ENCODE results near the gene EVI5L. TPM values are rescaled to one million over a fixed set of nuclear protein-coding genes. Genes with fewer than 3 reads are reported as not detected.

EVI5L gene
- total RNA-seq, 4 donors from 2014 or later, result 7.7 to 22.3 (median 14.9) TPM

DNA sequence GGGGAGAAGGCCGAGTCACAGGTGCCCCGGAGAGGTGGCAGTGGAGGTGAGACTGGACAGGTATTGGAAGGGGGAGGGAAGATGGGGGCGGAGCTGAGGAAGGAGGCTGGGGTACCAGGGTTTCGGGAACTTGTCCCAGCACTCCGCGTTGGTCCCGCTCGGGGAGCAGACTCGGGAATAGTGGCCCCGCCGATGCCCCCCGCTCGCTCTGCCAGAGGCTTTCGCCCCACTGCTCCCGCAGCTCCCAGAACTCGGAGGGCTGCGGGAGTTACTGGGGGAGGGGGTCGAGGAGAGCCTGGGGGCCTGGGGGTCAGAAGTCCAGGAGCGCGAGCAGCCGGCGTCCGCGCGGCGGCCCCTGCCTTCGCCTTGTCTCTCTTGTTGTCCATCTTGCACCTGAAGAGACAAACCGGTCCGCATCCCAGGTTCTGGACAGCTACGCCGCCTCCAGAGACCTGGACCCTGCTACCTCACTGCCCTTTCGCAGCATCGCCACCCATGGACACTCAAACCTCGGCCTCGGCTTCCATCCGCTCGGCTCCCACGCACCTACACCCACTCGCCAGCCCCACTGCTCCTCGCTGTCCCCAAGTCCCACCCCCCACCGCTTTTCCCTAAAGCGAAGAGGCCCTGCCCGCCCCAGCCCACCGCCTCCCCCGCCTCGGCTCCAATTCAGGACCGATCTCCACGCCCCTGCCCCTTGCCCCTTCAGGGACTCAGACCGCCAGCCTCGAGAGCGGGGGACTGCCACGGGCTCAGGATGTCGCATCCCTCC is 43.5 kb downstream of the EVI5L start:
- TF ChIP-seq, protein P1, sequence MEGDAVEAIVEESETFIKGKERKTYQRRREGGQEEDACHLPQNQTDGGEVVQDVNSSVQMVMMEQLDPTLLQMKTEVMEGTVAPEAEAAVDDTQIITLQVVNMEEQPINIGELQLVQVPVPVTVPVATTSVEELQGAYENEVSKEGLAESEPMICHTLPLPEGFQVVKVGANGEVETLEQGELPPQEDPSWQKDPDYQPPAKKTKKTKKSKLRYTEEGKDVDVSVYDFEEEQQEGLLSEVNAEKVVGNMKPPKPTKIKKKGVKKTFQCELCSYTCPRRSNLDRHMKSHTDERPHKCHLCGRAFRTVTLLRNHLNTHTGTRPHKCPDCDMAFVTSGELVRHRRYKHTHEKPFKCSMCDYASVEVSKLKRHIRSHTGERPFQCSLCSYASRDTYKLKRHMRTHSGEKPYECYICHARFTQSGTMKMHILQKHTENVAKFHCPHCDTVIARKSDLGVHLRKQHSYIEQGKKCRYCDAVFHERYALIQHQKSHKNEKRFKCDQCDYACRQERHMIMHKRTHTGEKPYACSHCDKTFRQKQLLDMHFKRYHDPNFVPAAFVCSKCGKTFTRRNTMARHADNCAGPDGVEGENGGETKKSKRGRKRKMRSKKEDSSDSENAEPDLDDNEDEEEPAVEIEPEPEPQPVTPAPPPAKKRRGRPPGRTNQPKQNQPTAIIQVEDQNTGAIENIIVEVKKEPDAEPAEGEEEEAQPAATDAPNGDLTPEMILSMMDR (IDR thresholded peaks at IDR 0.05), result no peak
- no peak for TF ChIP-seq POLR2A (IDR thresholded peaks at IDR 0.05)
- H3K9me3 ChIP-seq, result no peaks in the 10 kb centered on the region
- peak overlapping the region in 3 of 4 donors; percentile 19 to 43 (median 31) for H3K4me3 ChIP-seq
- DNase-seq, result no peak
- no peaks in the 10 kb centered on the region for H3K36me3 ChIP-seq
- peaks cover 2 to 48% (median 15%) of the 10 kb centered on the region in 4 donors for H3K4me1 ChIP-seq
- peaks cover 0 to 27% of the 10 kb centered on the region in 2 donors for H3K27me3 ChIP-seq
- H3K27ac ChIP-seq, result no peak overlapping the region

DNA sequence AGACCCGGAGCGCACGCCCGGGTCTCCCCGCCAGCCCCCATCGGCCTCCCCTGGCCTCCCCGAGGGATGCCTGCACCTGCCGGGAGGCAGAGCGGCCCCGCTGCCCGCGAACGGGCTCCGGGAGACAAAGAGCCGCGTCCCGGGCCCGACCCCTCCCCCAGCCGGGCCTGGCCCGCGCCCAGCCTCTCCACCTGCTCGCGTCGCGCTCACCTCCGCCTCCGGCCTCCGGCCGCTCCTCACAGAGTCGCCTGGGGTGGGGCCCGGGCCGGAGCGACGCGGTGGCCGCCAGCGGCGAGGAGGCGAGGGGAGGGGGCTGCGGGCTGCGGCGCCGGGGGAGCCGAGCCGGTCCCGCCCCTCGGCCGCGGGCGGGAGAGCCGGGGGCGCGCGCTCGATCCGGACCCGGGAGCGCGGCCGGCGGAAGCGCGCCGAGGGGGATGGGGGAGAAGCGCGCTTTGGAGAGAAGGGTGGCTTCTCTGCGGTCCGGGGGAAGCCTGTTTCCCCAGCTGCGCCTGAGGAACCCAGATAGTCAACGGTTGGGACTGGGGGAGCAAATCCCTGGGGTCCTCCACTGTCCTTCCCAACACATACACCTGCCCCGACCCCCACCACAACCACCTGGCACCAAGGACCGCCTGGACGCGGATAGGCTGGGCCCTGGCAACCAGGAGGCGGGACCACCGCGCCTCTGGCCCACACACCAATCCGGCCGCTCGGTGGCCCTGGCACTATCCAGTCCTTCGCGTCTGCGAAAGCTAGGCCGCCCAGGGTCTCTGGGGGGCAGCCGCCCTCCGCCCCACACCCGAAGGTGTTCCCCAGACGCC is 44.3 kb downstream of the EVI5L start, which contains the start of gene PRR36:
TSS of gene PRR36 (minus strand) at position 315 of the 821 bp plus-strand sequence. CDS start 701 bp downstream, outside the sequence.
- Histone ChIP-seq H3K36me3 (no peaks in the 10 kb centered on the region), H3K9me3 (no peaks in the 10 kb centered on the region), H3K4me3 (peak within 1 kb of the TSS in 3 of 4 donors; percentile 19 to 43 (median 31)), H3K27ac (no peak within 1 kb of the TSS), H3K4me1 (peaks cover 0 to 40% (median 9%) of the 10 kb centered on the region in 4 donors), H3K27me3 (peaks cover 0 to 27% of the 10 kb centered on the region in 2 donors)
- TF ChIP-seq, protein P1 (IDR thresholded peaks at IDR 0.05), result no peak
- no peak for TF ChIP-seq POLR2A (IDR thresholded peaks at IDR 0.05)
- peak in 1 of 3 donors; percentile 51 for DNase-seq

DNA sequence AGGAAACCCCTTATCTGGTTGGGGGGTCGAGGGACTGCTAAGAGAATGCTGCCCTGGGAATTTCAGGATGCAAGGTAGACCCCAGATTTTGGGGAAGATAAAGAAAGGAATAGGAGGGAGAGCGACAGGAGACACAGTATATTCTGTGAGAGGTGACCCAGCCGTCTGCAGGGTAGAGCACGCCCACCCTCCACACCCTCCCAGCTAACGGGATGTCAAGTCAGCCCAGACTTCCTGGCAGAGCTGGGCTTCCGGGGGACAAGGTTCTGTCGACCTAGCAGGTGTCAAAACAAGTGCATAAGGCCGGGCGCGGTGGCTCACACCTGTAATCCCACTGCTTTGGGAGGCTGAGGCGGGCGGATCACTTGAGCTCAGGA is 44.9 kb downstream of the EVI5L start:
- no peaks in the 10 kb centered on the region for H3K36me3 ChIP-seq
- DNase-seq, result no peak
- peaks cover 0 to 27% of the 10 kb centered on the region in 2 donors for H3K27me3 ChIP-seq
- H3K4me1 ChIP-seq, result peaks cover 0 to 34% (median 6%) of the 10 kb centered on the region in 4 donors
- H3K4me3 ChIP-seq, result peak overlapping the region in 1 of 4 donors; percentile 43
- no peak for TF ChIP-seq POLR2A (IDR thresholded peaks at IDR 0.05)
- TF ChIP-seq, protein P1 (IDR thresholded peaks at IDR 0.05), result no peak
- H3K27ac ChIP-seq, result no peak overlapping the region
- H3K9me3 ChIP-seq, result no peaks in the 10 kb centered on the region

DNA sequence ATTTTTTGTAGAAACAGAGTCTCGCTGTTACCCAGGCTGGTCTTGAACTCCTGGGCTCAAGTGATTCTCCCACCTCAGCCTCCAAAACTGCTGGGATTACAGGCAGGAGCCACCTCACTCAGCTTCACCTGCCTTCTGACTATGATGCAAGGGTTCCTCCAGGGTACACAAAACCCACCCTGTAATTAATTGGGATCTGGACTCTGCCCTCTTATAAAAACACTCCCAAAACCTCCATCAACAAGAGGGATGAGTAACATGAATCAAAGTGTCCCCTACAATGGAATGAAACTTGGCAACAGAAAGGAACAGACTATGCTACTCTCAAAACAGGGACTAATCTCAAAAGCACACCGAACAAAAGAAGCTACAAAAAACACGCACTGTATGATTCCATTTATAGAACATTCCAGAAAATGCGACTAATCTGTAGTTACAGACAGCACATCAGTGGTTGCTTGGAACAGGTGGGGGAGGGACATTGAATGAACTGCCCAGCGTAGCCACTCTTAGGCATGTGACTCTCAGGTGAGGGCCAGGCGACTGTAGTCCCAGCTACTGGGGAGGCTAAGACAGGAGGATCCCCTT is 47.3 kb downstream of the EVI5L start:
- TF ChIP-seq, protein P1 (IDR thresholded peaks at IDR 0.05), result no peak
- TF ChIP-seq POLR2A (IDR thresholded peaks at IDR 0.05), result no peak
- Histone ChIP-seq H3K36me3 (no peaks in the 10 kb centered on the region), H3K4me3 (no peak overlapping the region), H3K4me1 (peaks cover 0 to 16% (median 6%) of the 10 kb centered on the region in 4 donors), H3K27me3 (peaks cover 0 to 26% of the 10 kb centered on the region in 2 donors), H3K27ac (no peak overlapping the region), H3K9me3 (no peaks in the 10 kb centered on the region)
- no peak for DNase-seq

DNA sequence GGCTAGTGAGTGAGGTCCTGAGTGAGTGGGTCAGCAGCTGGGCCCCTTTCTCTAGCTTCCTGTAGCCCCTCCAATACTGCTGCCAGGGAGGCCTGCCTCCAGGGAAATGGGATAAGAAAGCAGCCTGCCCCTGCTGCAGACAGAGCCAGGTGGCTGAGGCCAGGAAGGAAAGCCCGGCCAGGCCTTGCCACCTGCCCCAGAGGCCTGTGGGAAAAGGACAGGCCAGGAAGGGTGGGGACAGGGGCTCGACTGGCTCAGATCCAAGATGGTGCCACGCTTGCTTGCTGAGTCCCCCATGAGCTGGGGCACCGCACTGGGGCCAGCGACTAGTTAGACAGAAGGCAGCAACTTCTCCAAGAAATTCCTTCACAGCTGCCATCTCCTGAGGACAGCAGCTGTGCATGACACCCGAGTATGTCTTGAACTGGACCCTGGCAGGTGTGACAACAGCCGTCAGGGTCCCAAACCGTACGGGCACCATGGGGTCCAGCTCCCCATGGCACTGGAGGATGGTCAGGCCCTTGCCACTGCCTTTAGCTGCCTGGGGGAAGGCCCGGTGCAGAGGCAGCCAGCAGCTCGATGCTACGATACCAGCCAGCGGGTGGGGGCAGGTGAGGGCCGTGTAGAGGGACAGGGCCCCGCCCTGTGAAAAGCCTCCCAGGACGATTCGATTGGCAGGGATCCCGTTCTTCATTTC is 49.2 kb downstream of the EVI5L start:
- H3K4me1 ChIP-seq, result peaks cover 0 to 6% (median 2%) of the 10 kb centered on the region in 4 donors
- H3K36me3 ChIP-seq, result no peaks in the 10 kb centered on the region
- no peaks in the 10 kb centered on the region for H3K9me3 ChIP-seq
- H3K27me3 ChIP-seq, result peaks cover 0 to 7% of the 10 kb centered on the region in 2 donors
- no peak for TF ChIP-seq POLR2A (IDR thresholded peaks at IDR 0.05)
- TF ChIP-seq, protein P1 (IDR thresholded peaks at IDR 0.05), result no peak
- no peak overlapping the region for H3K27ac ChIP-seq
- H3K4me3 ChIP-seq, result no peak overlapping the region
- peak in 1 of 3 donors; percentile 42 for DNase-seq
